ENCODE data around the gene URM1. TPM values are rescaled to one million over a fixed set of nuclear protein-coding genes. Genes with fewer than 3 reads are reported as not detected.

The URM1 gene
- polyA plus RNA-seq, 10 donors = 47.6 to 72.9 (median 63.7) TPM

DNA sequence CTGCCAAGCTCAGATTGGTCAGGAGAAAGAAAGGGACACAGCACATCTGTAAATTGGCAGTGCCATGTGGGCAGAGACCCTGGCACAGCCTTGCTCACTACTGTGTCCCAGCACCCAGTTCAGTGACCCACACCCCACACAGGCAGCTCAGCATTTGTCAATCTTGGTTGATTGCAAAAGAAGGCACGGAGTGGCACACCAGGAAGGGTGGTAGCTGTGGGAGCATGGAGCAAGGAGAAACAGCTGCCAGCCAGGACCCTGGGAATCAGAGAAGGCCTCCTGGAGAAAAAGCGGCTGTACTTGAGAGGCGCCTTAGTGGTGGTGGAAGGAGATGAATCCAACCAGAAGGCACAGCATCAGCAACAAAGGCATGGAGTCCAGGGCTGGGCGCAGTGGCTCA lies 27.3 kb upstream of the URM1 start:
- DNase-seq = no peak

DNA sequence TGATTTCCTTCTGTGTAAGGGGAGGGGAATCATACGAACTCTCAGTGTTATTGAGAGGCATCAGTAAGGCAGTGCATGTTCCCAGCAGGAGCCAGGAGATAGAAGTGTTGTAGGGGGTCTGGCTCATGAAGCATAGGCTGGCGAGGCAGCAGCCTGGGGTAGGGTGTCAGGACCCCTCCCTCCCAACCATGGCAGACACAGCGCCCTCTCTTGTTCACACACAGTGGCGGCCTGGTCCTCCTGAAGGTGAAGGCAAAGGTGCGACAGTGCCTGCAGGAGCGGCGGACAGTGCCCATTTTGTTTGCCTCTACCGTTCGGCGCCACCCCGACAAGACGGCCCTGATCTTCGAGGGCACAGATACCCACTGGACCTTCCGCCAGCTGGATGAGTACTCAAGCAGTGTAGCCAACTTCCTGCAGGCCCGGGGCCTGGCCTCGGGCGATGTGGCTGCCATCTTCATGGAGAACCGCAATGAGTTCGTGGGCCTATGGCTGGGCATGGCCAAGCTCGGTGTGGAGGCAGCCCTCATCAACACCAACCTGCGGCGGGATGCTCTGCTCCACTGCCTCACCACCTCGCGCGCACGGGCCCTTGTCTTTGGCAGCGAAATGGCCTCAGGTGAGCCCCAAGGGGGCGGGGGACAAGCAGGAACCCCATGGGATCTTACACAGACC lies 26.1 kb upstream of the URM1 start:
- DNase-seq = no peak

DNA sequence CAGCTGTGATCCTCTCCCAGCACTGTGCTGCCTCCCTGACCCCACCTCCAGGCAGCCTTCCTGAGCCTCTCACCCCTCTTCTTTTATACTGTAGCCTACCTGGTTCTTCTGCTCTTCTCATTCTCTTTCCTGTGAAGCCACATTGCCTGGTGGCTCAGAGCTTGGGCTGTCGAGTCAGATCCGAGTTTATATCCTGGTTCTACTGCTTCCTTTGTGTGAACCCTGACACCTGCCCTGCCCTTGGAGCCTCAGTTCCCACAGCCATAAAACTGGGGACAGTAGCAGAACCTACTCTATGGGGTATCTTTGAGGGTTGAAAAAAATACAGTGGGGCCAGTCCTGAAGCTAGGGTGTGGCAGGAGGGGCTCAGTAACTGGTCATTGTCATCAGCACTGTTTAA lies 22.0 kb upstream of the URM1 start:
- DNase-seq = no peak

DNA sequence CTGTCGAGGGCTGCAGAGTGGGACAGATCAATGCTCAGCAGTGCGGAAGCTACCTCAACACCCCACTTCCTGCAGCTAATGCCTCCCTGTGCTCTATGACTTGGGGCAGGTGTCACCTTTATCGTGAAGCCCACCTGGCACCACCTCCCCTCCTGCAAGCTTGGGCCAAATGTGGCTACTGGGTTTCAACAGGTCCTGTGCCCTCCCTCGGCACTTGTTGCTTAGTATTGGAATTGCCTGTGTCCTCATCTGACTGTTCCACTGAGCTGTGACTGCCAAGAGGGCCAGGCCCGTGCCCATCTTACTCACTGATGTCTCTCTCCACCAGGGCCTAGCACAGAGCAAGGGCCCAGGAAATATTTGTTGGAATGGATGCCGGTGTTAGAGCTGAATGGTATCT lies 21.4 kb upstream of the URM1 start:
- no peak for DNase-seq

DNA sequence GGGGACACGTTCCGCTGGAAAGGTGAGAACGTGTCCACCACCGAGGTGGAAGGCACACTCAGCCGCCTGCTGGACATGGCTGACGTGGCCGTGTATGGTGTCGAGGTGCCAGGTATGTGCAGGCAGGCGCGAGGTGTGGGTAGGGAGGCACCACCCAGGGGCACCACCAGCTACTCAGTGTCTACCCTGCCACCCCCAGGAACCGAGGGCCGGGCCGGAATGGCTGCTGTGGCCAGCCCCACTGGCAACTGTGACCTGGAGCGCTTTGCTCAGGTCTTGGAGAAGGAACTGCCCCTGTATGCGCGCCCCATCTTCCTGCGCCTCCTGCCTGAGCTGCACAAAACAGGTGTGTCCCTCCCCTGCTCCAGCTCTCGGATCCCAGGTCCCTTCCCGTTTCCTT lies 15.7 kb upstream of the URM1 start:
- DNase-seq = no peak

DNA sequence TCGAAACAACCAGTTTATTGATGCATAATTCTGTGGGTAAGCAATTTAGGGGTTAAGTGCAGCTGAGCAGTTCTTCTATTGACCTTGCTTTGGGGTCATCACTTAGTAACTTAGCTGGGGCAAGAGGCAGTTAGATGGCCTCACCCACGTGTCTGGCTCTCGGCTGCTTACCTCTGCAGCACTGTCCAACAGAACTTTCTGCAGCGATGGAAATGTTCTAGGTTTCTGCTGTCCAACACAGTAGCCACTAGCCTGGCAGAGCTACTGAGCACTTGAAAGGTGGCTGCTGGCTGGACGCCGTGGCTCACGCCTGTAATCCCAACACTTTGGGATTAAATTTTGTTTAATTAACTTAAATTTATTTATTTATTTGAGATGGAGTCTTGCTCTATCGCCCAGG lies 13.1 kb upstream of the URM1 start:
- DNase-seq = no peak

DNA sequence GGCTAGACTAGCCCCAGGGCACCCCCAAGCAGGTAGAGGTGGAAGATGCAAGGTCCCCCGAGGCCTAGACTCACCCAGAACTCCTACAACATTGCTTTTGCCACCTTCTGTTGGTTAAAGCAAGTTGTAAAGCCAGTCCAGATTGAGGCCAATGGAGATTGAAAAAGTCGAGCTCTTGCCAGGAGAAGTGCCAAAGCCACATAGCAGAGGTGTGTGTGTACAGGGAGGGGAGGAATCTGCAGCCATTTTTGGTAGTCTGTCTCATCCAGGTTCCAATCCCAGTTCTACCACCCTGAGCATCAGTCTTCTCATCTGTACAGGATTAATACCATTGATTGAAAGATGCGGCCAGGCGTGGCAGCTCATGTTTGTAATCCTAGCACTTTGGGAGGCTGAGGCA lies 12.3 kb upstream of the URM1 start:
- no peak for DNase-seq

DNA sequence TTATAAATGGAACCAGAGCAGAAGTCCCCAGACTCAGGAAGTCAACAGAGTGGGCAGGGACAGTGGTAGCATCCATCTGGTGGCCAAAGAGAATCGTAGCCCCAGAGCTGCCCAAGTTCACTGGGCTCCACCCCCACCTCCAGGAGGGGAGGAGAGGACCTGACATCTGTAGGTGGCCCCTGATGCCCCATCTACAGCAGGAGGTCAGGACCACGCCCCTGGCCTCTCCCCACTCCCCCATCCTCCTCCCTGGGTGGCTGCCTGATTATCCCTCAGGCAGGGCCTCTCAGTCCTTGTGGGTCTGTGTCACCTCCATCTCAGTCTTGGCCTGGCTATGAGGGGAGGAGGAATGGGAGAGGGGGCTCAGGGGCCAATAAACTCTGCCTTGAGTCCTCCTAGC lies 10.3 kb upstream of the URM1 start:
- DNase-seq = no peak

DNA sequence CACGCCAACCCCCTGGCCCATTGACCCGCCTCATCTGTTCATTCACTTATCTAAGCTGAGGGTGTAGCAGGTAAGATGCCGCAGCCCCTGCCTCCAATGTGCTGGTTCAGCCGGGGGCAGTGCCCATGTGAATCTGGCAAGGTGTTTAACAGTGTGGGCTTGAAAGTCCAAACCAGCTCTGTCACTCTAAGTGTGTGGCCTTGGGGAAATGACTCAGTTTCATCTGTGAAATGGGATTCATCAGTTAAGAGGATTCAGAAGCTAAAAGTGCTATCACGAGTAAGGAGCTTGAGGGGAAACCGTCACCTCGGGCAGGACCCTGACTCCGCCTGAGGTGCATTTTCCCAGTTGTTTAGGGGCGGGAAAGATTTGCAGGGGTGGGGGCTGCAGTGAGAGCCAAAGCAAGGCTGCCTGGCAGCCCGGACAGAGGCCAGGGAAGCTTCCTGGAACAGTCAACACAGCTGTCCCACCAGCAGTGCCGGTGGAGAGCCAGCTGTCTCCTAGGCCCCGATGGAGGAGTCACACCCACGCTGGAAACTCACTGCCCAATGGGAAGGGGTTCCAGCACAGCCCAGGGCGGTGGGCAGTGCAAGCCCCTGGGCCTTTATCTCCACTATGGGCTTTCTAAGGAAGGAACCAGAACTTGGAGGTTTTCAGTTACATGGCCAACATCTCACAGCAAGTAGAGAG lies 9.7 kb upstream of the URM1 start:
- no peak for DNase-seq

DNA sequence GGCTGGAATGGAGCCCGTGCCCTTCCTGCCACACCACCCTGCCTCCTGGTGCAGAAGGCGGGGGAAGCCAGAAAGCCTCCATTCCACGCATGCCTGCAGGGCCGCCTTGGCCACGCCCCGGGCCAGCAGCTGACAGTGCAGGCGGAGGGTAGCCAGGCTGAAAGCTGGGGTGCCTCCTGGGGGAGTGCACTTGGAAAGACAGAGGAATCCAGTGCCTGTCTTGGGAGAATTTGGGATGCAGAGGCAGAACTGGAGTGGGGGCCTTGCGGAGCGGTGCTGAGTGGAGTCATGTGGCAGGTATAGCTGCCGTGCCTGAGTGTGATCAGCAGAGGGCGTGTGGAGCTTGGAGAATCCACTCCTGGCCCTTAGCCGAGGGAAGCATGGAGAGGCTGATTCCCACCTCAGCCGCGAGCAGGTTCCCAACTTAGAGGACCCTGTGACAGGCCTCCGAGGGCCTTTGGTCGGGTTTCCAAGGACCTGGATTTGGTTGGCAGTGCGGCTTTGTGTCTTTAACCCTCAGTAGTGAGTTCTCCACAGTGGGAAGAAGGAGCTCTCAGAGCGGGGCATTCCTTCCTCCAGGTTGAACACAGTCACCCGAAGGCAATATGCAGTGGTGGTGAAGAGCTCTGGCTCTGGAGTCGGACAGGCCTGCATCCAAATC lies 9.1 kb upstream of the URM1 start:
- peak; percentile 85 to 94 (median 88) for DNase-seq

DNA sequence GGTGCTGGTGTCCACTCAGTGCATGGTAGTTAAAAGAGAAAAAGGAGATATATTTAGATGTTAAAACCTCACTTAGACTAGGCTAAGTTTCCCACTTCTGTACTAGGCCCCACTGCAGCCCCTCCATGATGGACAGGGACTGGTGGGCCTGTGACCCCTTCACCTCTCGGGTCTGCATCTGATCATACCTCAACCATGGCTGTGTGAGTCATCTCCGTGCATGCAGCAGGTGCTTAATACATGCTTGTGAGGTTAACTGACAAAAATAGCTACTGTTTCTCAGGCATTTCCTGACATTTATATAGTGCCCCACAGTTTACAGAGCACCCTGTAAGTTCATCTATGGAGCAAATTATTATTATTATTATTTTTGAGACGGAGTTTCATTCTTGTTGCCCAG lies 8.4 kb upstream of the URM1 start:
- DNase-seq = no peak

DNA sequence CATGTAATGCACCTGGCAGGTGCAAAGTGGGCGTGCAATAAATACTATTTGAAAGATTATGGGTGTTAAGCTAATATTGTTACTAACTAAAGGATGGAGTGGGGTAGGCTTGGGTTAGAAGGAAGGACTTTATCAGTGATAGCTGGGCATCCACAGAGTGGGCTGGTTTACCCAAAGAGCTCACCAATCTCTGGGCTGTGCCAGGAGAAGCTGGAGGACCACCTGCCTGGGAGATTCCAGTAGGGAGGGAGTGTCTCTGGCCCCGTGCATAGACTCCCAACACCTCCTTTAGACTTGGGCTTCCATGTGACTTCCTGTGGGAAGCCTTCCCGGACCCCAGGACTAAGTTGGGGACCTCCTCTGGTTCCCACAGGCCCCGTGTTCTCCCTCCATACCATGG lies 5.6 kb upstream of the URM1 start:
- no peak for DNase-seq

DNA sequence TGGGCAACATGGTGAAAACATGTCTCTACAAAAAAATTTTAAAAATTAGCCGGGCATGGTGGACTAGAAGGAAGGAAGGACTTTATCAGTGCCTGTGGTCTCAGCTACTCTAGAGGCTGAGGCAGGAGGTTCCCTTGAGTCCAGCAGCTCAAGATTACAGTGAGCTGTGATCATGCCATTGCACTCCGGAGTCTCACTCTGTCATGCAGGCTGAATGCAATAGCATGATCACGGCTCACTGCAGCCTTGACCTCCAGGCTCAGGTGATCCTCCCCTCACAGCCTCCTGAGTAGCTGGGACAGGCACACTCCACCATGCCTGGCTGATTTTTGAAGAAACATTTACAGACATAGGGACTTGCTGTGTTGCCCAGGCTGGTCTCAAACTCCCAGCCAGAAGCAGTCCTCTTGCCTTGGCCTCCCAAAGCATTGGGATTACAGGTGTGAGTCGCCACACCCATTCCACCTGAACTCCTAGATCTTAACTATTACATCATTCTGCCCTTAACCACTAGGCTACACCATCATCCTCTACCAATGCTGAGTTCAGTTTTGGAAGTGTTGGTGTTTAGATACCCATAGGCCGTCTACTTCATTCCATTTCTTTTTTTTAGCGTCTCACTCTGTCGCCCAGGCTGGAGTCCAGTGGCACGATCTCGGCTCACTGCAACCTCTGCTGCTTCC lies 2.0 kb upstream of the URM1 start:
- DNase-seq = no peak

DNA sequence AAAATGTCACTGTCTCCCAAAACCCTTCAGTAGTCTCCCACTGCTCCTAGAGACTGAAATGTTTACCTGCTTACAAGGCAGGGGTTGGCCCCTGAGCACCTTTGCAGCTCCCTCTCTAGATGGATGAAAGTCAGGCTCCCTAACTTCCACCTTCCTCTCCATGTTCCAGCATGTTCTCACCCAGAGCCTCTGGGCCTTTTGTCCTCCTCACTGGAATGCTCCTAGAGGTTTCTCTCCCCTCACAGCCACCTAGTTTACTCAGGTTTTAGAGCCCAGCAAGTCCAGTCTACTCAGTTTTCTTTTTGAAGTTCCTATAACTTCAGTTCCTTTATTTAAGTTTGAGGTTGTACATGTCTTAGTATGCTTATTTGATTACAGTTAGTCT lies 815 bp upstream of the URM1 start:
- no peak for DNase-seq

DNA sequence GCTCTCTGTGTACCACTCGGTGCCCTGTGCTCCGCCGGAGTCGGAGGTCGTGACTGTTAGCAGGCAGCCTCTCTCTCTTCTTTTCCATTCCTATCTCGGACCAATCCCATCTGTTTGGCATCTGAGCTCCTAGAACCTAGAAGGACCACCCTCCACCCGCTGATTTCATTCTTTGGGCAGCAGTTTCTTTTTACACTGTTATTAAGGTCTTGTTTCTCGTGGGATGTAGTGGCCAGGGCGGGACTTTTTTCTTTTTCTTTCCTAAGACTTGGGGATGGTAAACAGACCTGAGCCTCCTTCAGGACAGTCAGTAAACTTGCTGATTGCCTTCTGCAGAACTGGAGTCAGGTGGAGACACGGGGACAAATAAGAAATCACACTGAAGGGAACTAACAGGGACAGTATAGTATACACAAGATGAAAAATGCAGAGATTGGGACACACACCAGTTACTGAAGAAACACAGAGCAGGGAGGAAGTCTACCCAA lies 500 bp downstream of the URM1 start:
- DNase-seq = no peak

DNA sequence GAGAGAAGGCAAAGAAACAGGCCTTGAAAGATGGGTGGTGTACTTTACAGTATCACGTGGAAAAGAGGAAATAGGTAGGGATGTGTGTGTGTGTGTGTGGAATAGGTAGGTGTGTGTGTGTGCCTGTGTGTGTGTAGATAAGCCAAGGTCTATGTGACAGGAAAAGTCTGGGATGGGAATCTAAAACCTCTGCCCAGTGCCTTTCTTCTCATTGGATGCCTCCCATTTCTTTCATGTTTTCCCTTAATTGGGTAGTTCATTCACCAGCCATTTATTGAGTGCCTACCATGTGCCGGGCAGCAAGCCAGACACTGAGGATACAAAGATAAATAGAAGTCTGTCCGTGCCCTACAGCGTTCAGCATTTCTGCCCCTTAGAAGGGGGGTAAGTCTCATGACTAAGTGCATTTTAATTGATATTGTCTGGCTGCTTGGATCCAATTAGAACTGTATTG lies 1.0 kb downstream of the URM1 start:
- no peak for DNase-seq

DNA sequence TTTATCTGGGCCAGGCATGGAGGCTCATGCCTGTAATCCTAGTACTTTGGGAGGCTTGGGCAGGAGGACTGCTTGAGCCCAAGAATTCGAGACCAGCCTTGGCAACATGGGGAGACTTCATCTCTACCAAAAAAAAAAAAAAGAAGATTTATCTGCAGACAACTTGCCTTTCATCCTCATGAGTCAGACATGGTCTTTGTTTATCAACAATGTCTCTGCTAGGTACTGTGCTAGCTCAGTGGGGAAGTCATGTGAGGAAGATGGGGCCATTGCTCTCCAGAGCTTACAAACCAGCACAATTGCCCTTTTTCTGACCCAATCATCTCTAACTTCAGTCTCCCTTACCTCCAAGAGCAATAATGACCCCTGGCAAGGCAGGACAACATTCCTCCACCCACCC lies 1.6 kb downstream of the URM1 start:
- no peak for DNase-seq

DNA sequence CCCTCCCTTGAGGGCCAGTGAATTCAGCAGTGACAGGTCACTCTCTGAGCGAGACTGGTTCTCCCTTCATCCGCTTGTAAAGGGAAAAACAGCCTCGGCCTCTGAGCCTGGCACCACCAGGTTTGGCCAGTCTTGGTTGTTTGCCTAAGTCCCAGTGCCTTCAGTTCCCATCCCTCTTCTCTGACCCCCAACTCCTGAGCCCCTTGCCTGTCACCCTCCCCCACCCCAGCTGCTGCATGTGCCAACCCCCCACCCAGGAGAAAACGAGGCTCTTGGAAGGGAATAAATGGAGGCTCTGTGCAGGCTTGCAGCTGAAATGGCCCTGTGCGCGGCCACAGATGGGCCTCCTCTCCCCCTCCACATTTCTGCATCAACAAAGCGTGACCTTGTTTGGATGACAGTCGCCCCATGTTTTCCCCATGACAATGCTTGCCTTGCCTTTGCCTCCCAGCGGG lies 3.1 kb downstream of the URM1 start:
- no peak for DNase-seq

DNA sequence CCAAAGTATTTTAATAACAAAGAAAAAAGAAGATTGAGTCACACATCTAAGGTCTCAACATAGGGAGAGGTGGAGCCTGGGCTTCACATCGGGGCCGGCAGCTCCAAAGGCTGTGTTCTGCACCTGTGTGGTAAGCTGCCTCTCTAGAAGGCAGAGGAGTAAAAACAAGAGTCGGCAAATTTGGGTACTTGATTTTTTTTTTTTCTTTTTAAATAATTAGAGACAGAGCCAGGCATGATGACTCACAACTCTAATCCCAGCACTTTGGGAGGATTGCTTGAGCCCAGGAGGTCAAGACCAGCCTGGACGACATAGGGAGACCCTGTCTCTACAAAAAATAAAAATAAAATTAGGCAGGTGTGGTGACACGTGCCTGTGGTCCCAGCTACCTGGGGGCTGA lies 4.7 kb downstream of the URM1 start:
- DNase-seq = no peak

DNA sequence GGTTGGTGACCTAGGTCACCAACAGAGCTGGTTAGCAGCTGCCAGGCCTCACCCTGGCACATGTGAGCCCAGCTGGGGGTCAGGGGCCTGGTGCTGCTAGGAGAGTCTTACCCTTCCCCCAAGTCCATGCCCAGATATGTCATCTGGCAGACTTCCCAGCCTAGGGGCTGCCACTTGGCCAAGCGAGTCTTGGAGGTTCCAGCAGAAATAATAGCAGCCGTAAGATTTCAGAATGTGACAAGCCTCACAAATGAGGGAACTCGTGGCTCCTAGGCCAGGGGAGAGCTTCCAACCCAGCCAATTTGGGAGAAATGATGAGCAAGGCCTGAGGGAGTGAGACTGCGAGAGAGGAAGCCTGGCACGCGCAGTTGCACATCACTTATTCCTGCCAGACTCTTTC lies 11.1 kb downstream of the URM1 start:
- DNase-seq = no peak

DNA sequence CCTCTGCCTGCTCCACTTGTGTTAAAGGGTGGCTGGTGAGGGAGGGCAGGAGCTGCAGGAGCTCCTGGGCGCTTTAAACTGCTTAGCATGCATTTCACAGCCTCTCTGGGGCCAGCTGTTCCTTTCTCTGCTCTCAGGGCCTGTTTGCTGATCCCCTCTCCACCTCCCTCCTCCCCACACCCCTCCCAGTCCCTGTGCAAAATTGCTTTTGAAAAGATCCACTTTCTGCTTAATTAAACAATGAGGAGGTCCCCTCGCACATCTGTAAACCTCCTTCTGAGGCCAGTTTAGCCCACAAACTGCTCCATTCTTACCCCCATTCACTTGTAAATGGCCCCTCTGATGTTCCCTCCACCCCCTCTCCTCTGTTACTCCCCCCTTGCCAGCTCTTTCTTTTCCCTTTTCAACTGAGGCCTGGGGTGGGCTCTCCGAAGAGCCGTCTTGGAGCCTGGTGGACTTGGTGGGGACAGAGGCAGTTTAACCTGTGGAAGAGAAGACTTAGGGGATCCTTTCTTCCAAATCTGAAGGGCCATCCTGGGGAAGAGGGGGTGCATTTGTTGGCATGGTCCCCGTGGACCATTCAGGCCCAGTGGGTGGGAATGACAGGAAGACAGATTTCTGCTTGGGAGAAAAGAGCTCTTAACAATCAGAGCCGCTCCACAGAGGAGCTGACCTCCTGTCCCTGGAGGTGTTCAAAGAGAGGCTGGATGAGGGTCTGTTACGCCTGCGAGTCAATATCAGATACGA lies 12.0 kb downstream of the URM1 start:
- DNase-seq = no peak

DNA sequence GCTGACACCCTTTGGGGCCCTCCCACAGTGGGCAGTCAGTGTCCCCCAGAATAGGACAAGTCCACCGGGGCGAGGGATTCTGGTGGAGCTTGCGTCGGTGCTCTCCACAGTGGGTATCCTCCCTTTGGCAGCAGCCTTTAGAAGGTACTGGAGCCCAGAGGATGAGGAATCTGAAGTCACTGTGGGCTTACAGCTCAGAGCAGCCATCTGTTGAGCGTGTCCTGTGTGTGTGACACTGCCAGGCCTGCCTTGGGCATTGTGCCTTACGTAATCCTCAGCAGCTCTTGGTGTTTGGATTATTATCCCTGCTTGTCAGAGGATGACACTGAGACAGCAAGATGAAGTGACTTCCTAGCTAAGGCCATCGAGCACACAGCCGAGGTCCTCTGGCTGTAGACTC lies 12.6 kb downstream of the URM1 start:
- DNase-seq = peak in 1 of 3 donors; percentile 56

Measured in muscle of back (tissue), 11 donors.